Measurements from ENCODE around the gene SELENOP. TPM values are rescaled to one million over a fixed set of nuclear protein-coding genes. Genes with fewer than 3 reads are reported as not detected.

The SELENOP gene
- total RNA-seq, 1 experiment from 2014 or later = 8.5 TPM

- Mint-ChIP-seq H3K4me1 (peaks cover 14 to 18% of the 10 kb centered on the region in 2 experiments), H3K9me3 (no peaks in the 10 kb centered on the region), H3K27ac (no peak overlapping the region), H3K36me3 (ENCODE audit: insufficient read depth in 1 of 3, low read depth in 3 of 3) (peaks cover 0 to 9% (median 2%) of the 10 kb centered on the region in 3 experiments; a peak in 3 of 7 replicates), H3K4me3 (no peak overlapping the region), H3K27me3 (ENCODE audit: low read depth) (no peaks in the 10 kb centered on the region; the same call in 1 of the 2 replicates)
- 100% methylated on average over 1 of the region's 3 CpGs for WGBS (ENCODE audit: extremely low coverage, insufficient read length, low lambda C conversion rate)
- Histone ChIP-seq H3K4me2 (ENCODE audit: insufficient read depth, insufficient read length, low read length) (no peak overlapping the region), H3K14ac (ENCODE audit: insufficient read depth, low read length) (no peak overlapping the region), H3K4me1 (ENCODE audit: insufficient read depth, low read length) (no peaks in the 10 kb centered on the region), H3K9me3 (ENCODE audit: control insufficient read depth, low read depth, low read length) (no peaks in the 10 kb centered on the region), H2BK15ac (ENCODE audit: low read depth, low read length) (no peak overlapping the region), H4K20me1 (ENCODE audit: control insufficient read depth, insufficient read depth, insufficient read length) (no peaks in the 10 kb centered on the region), H3K79me1 (ENCODE audit: insufficient read depth, low read depth, low read length, poor library complexity, severe bottlenecking) (no peaks in the 10 kb centered on the region), H3K18ac (ENCODE audit: insufficient read length, low read depth, low read length) (no peak overlapping the region), H3K9ac (ENCODE audit: extremely low read depth, insufficient read length, low read length) (no peak overlapping the region), H2AK5ac (ENCODE audit: insufficient read length, low read length) (no peak overlapping the region), H2BK120ac (ENCODE audit: low read depth, low read length, poor library complexity, severe bottlenecking) (no peak overlapping the region), H3K27ac (ENCODE audit: insufficient read length, low read depth, low read length) (no peak overlapping the region), H3K79me2 (ENCODE audit: insufficient read depth, low read length) (no peaks in the 10 kb centered on the region), H3K23me2 (ENCODE audit: insufficient read length, low read depth, low read length, poor library complexity, severe bottlenecking) (peaks cover under 1% of the 10 kb centered on the region), H2BK12ac (ENCODE audit: insufficient read length, low read depth, low read length) (no peak overlapping the region), H2BK5ac (ENCODE audit: insufficient read length, low read length) (no peak overlapping the region), H3K56ac (ENCODE audit: insufficient read length, low read depth, low read length) (no peak overlapping the region), H3K23ac (ENCODE audit: insufficient read length, low read depth, low read length) (no peak overlapping the region), H3T11ph (ENCODE audit: low read length) (no peak overlapping the region), H2AFZ (ENCODE audit: low read length) (no peak overlapping the region), H4K5ac (ENCODE audit: insufficient read length, low read depth, low read length) (no peak overlapping the region), H4K8ac (replicated peaks; ENCODE audit: insufficient read length, low read depth, low read length) (no peak overlapping the region), H3K27me3 (ENCODE audit: insufficient read depth, low read length) (no peaks in the 10 kb centered on the region), H4K91ac (ENCODE audit: insufficient read length, low read depth, low read length) (no peak overlapping the region), H2BK20ac (ENCODE audit: low read depth, low read length, poor library complexity, severe bottlenecking) (no peak overlapping the region), H3K4ac (ENCODE audit: low read depth, low read length) (no peak overlapping the region)
- TF ChIP-seq, protein P1, sequence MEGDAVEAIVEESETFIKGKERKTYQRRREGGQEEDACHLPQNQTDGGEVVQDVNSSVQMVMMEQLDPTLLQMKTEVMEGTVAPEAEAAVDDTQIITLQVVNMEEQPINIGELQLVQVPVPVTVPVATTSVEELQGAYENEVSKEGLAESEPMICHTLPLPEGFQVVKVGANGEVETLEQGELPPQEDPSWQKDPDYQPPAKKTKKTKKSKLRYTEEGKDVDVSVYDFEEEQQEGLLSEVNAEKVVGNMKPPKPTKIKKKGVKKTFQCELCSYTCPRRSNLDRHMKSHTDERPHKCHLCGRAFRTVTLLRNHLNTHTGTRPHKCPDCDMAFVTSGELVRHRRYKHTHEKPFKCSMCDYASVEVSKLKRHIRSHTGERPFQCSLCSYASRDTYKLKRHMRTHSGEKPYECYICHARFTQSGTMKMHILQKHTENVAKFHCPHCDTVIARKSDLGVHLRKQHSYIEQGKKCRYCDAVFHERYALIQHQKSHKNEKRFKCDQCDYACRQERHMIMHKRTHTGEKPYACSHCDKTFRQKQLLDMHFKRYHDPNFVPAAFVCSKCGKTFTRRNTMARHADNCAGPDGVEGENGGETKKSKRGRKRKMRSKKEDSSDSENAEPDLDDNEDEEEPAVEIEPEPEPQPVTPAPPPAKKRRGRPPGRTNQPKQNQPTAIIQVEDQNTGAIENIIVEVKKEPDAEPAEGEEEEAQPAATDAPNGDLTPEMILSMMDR (conservative IDR thresholded peaks at IDR 0.05) = no peak
- DNase-seq = no peak
Measured at GRCh38 chr5:42806701-42807262, 4.9 kb downstream of the SELENOP start.
